ENCODE measurements around the gene FKBP15.

- TF ChIP-seq EGR1 (IDR thresholded peaks at IDR 0.05; ENCODE audit: borderline replicate concordance, low read depth, low read length) (no peak), CHD2 (IDR thresholded peaks at IDR 0.05; ENCODE audit: low read length) (no peak), EP300 (IDR thresholded peaks at IDR 0.05; ENCODE audit: borderline replicate concordance in 1 of 2, low read depth in 2 of 2, low read length in 2 of 2) (no peak), CBX5 (IDR thresholded peaks at IDR 0.05; ENCODE audit: low read depth, low read length) (no peak), CTBP2 (IDR thresholded peaks at IDR 0.05; ENCODE audit: borderline replicate concordance, insufficient read depth, insufficient read length, low read length) (no peak), CHD1 (IDR thresholded peaks at IDR 0.05; ENCODE audit: low read depth, low read length) (no peak), CTCF (IDR thresholded peaks at IDR 0.05; ENCODE audit: control extremely low read depth in 1 of 3, insufficient read depth in 1 of 3, low read depth in 1 of 3, low read length in 3 of 3) (no peak), ASH2L (IDR thresholded peaks at IDR 0.05; ENCODE audit: low read length) (no peak), EZH2 (IDR thresholded peaks at IDR 0.05; ENCODE audit: low read depth, low read length, severe bottlenecking) (no peak)
Measured at GRCh38 chr9:113246928-113247327, 25.9 kb upstream of the FKBP15 start.

All from H1 (cell line).